Endodermal cell (in vitro differentiated cells): Measurements from ENCODE around the gene ALPK1. TPM values are rescaled to one million over a fixed set of nuclear protein-coding genes. Genes with fewer than 3 reads are reported as not detected.

Experiments
- DNase-seq: peaks from one replicate; pipeline ENCODE4 v3.0.0-alpha.2; 2017
- H3K27ac ChIP-seq: 2 replicates; pipeline ENCODE4 v1.5.1; 2013; ENCODE audit warnings: mild to moderate bottlenecking, low read depth, low read length, moderate library complexity
- H3K27me3 ChIP-seq: 2 replicates; pipeline ENCODE4 v1.6.1; 2013; ENCODE audit warnings: mild to moderate bottlenecking, low read length, moderate library complexity; ENCODE audit not compliant: insufficient read depth, control insufficient read depth, poor library complexity, severe bottlenecking
- H3K36me3 ChIP-seq: 2 replicates; pipeline ENCODE4 v1.7.0; 2013; ENCODE audit warnings: mild to moderate bottlenecking, low read length, moderate library complexity; ENCODE audit not compliant: control insufficient read depth, insufficient read depth
- H3K4me1 ChIP-seq: one replicate; pipeline ENCODE4 v1.7.0; 2013; ENCODE audit warnings: low read length; ENCODE audit not compliant: control insufficient read depth, insufficient read depth
- H3K4me3 ChIP-seq: 2 replicates; pipeline ENCODE4 v1.5.1; 2013; ENCODE audit warnings: mild to moderate bottlenecking, low read length, moderate library complexity
- H3K9ac ChIP-seq: 2 replicates; pipeline ENCODE4 v1.6.1; 2013; ENCODE audit warnings: mild to moderate bottlenecking, low read length, moderate library complexity; ENCODE audit not compliant: poor library complexity, severe bottlenecking; ENCODE audit errors: extremely low read depth
- H3K9me3 ChIP-seq: 2 replicates; pipeline ENCODE4 v1.6.1; 2013; ENCODE audit warnings: mild to moderate bottlenecking, low read length, moderate library complexity; ENCODE audit not compliant: control insufficient read depth
- H3K27ac Mint-ChIP-seq: 2 replicates; pipeline ENCODE4 v1.8.0; 2020; ENCODE audit warnings: mixed read lengths
- H3K27me3 Mint-ChIP-seq: 2 replicates; pipeline ENCODE4 v1.8.0; 2021; ENCODE audit warnings: mild to moderate bottlenecking, mixed read lengths; ENCODE audit not compliant: insufficient read depth
- H3K36me3 Mint-ChIP-seq: 2 replicates; pipeline ENCODE4 v1.8.0; 2020; ENCODE audit warnings: low read depth, mixed read lengths
- H3K4me1 Mint-ChIP-seq: 2 replicates; pipeline ENCODE4 v1.8.0; 2020; ENCODE audit warnings: mixed read lengths
- H3K4me3 Mint-ChIP-seq: 2 replicates; pipeline ENCODE4 v1.8.0; 2020; ENCODE audit warnings: mild to moderate bottlenecking, moderate library complexity, mixed read lengths
- H3K9me3 Mint-ChIP-seq: 2 replicates; pipeline ENCODE4 v1.8.0; 2020; ENCODE audit warnings: mild to moderate bottlenecking, mixed read lengths
- WGBS, 2 experiments: methylation state at CpG; one replicate each; pipeline versions ENCODE4 v1.1.5 to v1.1.7; 2013; ENCODE audit warnings: missing lambda C conversion rate in 2 of 2, mixed read lengths in 1 of 2; ENCODE audit not compliant: insufficient coverage in 1 of 2, insufficient read length in 1 of 2; 5-methylcytosine and 5-hydroxymethylcytosine counted together
- total RNA-seq, 2 donors: library from RNA; stranded (reverse); fragmentation: NEBNext Ultra II Directional in 1 of 2; extraction: Animal tissue kit (Norgen Biotek cat#: 25700) in 1 of 2; gene quantifications; 2 replicates in 1 of 2; 3 replicates in 1 of 2; pipeline ENCODE4 v1.2.1, GENCODE V29; 2021
- TF ChIP-seq, protein P1 (sequence below): fragments of 200-600 bp; sonication (generic); conservative IDR thresholded peaks from 2 replicates; pipeline ENCODE4 v1.5.0; 2021; ENCODE audit warnings: antibody characterized with exemption, mild to moderate bottlenecking

Gene ALPK1
- total RNA-seq, 2 donors from 2014 or later = 0.24 to 0.44 TPM

- Histone ChIP-seq H3K4me1 (peaks cover 9% of the 10 kb centered on the region), H3K27ac (no peak overlapping the region), H3K36me3 (no peaks in the 10 kb centered on the region), H3K27me3 (peaks cover 10% of the 10 kb centered on the region), H3K4me3 (no peak overlapping the region), H3K9me3 (peaks cover 8% of the 10 kb centered on the region), H3K9ac (no peak overlapping the region)
- Mint-ChIP-seq H3K4me1 (peaks cover 29% of the 10 kb centered on the region), H3K27me3 (peaks cover 24% of the 10 kb centered on the region), H3K9me3 (no peaks in the 10 kb centered on the region), H3K4me3 (no peak overlapping the region), H3K27ac (no peak overlapping the region), H3K36me3 (no peaks in the 10 kb centered on the region)
- WGBS, 2 experiments = 96% methylated on average over 2 of the region's 2 CpGs; no CpG with 5 or more reads in 1 of the 2 experiments
- TF ChIP-seq, protein P1, sequence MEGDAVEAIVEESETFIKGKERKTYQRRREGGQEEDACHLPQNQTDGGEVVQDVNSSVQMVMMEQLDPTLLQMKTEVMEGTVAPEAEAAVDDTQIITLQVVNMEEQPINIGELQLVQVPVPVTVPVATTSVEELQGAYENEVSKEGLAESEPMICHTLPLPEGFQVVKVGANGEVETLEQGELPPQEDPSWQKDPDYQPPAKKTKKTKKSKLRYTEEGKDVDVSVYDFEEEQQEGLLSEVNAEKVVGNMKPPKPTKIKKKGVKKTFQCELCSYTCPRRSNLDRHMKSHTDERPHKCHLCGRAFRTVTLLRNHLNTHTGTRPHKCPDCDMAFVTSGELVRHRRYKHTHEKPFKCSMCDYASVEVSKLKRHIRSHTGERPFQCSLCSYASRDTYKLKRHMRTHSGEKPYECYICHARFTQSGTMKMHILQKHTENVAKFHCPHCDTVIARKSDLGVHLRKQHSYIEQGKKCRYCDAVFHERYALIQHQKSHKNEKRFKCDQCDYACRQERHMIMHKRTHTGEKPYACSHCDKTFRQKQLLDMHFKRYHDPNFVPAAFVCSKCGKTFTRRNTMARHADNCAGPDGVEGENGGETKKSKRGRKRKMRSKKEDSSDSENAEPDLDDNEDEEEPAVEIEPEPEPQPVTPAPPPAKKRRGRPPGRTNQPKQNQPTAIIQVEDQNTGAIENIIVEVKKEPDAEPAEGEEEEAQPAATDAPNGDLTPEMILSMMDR = no peak
- no peak for DNase-seq
Measured at GRCh38 chr4:112374850-112375249, 77.7 kb downstream of the ALPK1 start.

DNA sequence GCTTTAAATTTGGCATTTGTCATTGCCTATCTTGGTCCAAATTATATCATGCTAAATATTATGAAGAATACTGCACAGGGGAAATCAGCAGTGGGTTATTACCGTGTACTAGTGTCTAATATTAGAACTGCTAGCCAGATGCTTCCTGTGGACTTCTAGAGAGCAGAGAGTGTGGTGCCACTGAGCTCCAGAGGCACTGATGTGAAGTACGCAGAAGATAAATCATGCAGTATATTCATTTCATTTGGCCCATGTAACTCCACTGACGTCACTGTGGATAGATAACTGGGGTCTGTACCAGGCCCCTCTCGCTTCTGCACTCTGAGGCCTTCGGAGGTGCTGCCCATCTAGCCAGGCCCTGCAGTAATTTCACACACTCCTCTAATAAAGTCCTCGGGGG lies 80.0 kb downstream of the ALPK1 start:
- DNase-seq = no peak
- TF ChIP-seq, protein P1 = no peak
- peaks cover 9% of the 10 kb centered on the region for H3K4me1 ChIP-seq
- Mint-ChIP-seq H3K9me3 (no peaks in the 10 kb centered on the region), H3K27me3 (peaks cover 42% of the 10 kb centered on the region), H3K4me1 (peaks cover 19% of the 10 kb centered on the region), H3K36me3 (no peaks in the 10 kb centered on the region), H3K27ac (no peak overlapping the region), H3K4me3 (no peak overlapping the region)
- 86 to 90% methylated on average over 6 of the region's 6 CpGs for WGBS, 2 experiments
- H3K9me3 ChIP-seq = peaks cover 8% of the 10 kb centered on the region
- H3K9ac ChIP-seq = no peak overlapping the region
- no peak overlapping the region for H3K4me3 ChIP-seq
- H3K36me3 ChIP-seq = no peaks in the 10 kb centered on the region
- peaks cover 15% of the 10 kb centered on the region for H3K27me3 ChIP-seq
- H3K27ac ChIP-seq = no peak overlapping the region

DNA sequence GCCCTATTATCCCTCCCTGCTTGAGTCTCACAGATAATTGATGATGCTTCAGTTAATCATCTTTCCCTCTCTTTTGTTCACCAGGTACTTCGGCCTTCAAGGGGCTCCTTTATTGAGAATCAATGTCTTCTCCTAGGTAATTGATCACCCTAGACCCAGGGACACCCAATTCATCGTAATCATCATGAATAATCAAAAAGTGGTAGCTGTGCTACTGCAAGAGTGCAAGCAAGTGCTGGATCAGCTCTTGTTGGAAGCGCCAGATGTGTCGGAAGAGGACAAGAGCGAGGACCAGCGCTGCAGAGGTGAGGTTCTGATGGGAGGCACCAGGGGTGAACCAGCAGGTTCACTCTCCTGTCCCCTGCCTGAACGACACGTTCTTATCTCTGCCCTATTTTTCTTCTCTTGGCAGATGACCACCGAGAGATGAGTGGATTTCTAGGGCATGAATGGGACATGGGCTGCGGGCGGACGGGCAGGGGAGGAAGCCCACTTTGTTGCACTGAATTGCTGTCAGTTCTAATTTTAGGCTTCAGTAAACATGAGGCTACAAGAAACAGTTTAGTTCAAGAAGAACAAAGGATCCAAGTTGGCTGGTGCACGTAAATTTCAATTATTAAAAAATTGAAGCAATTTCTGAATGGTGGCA lies 80.5 kb downstream of the ALPK1 start:
- Histone ChIP-seq H3K9me3 (peaks cover 8% of the 10 kb centered on the region), H3K4me3 (no peak overlapping the region), H3K27ac (no peak overlapping the region), H3K9ac (no peak overlapping the region), H3K27me3 (peaks cover 15% of the 10 kb centered on the region), H3K4me1 (peaks cover 9% of the 10 kb centered on the region), H3K36me3 (no peaks in the 10 kb centered on the region)
- no peak for DNase-seq
- TF ChIP-seq, protein P1 = no peak
- no peak overlapping the region for H3K4me3 Mint-ChIP-seq
- H3K4me1 Mint-ChIP-seq = peaks cover 21% of the 10 kb centered on the region
- H3K27ac Mint-ChIP-seq = no peak overlapping the region
- peaks cover 45% of the 10 kb centered on the region for H3K27me3 Mint-ChIP-seq
- no peaks in the 10 kb centered on the region for H3K36me3 Mint-ChIP-seq
- H3K9me3 Mint-ChIP-seq = no peaks in the 10 kb centered on the region
- 77 to 90% methylated on average over 13 of the region's 13 CpGs for WGBS, 2 experiments
